Left cardiac atrium (tissue), 4 donors: Measurements from ENCODE around the gene P4HA3. TPM values are rescaled to one million over a fixed set of nuclear protein-coding genes. Genes with fewer than 3 reads are reported as not detected.

Source experiments
- ATAC-seq, 2 donors: fragments of 200-7000 bp; cut with Tn5 transposase; one replicate each; pipeline ENCODE4 v1.9.1; 2020; ENCODE audit warnings: mild to moderate bottlenecking in 2 of 2, moderate library complexity in 2 of 2
- DNase-seq: peaks from one replicate; pipeline ENCODE4 v3.0.0-alpha.2; 2020
- intact Hi-C, 2 donors: fragments of 100-400 bp; cut with DNase I; formaldehyde crosslinking; loops; one replicate each; pipeline versions ENCODE4 v1.14.1 to v1.15.1; 2022 to 2023
- total RNA-seq, 2 donors: library from RNA; stranded (reverse); fragmentation: NEBNext Ultra II Directional; extraction: Animal tissue kit (Norgen Biotek cat#: 25700); gene quantifications; one replicate each; pipeline ENCODE4 v1.2.1, GENCODE V29; 2021
- donor health status: DM: no; HTN: yes; CAD: no.
- donor health status: DM: no; HTN: yes; CAD: no; lungs with severe emphysema.
- donor health status: DM: yes; HTN: yes; CAD: no.
- donor health status: Dilated cardiomyopathy.

Gene P4HA3
- total RNA-seq, 2 donors from 2014 or later, result 0.31 to 0.38 TPM

- no peak for DNase-seq
- intact Hi-C loops, result no loop called here
- ATAC-seq, result peak; percentile 66 to 84
Measured at GRCh38 chr11:74226907-74227306, 84.5 kb downstream of the P4HA3 start.

- no peak for DNase-seq
- intact Hi-C loops, result no loop called here
- ATAC-seq, result no peak
Measured at GRCh38 chr11:74225565-74225964, 85.9 kb downstream of the P4HA3 start.

DNA sequence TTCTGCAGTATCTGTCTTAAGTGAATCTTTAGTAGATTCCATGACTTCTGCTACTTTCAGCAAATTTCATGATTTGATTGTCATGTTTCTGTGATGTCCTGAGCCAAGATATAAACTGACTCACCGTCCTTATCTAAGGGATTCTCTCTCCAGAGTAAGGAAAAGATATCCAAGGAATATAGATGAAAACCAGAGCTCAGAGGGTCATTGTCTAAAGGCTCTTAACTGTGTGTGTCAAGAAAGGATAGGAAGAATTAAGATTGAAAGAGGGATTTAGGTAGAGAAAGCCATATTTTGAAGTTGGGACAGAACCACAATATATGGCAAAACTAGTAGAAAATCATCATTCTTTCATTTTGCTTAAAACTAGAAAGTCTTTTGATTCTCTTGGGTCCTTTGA lies 89.6 kb downstream of the P4HA3 start:
- intact Hi-C loops, result no loop called here

GRCh38 chr11:74220376-74220775 lies 91.1 kb downstream of the P4HA3 start:
- DNase-seq, result no peak

More for the DNA sequence above, 89.6 kb downstream of the P4HA3 start:
- ATAC-seq (peak in 1 of 2 donors; percentile 38), DNase-seq (no peak)

More at GRCh38 chr11:74220376-74220775, 91.1 kb downstream of the P4HA3 start:
- no peak for ATAC-seq
- intact Hi-C loops, result no loop called here

Other genes starting within 250 kb of the P4HA3 start
- gene C2CD3, start 140.6 kb downstream of the P4HA3 start, total RNA-seq, result 10 to 100 TPM; 12.2 to 17.9 TPM
- 10 to 100 TPM; 26.9 to 31.7 TPM for gene PPME1, start 140.4 kb downstream of the P4HA3 start, total RNA-seq
- 1 to 10 TPM; 3.1 to 3.3 TPM for gene PGM2L1, start 86.8 kb upstream of the P4HA3 start, total RNA-seq
- gene KCNE3, start 155.9 kb upstream of the P4HA3 start, total RNA-seq, result 1 to 10 TPM; 2.6 to 7.5 TPM
- 1 to 10 TPM; 1.5 to 2.0 TPM for gene LIPT2, start 182.1 kb upstream of the P4HA3 start, total RNA-seq